K562 (cell line): ENCODE measurements around the gene MICU1. TPM values are rescaled to one million over a fixed set of nuclear protein-coding genes. Genes with fewer than 3 reads are reported as not detected.

Source experiments
- ATAC-seq: fragments of 200-7000 bp; cut with Tn5 transposase; 3 replicates; pipeline ENCODE4 v1.9.1; 2020; ENCODE audit warnings: moderate library complexity
- BruUV-seq: library from RNA; stranded (reverse); fragments of 400-500 nt; replicated peaks from 2 replicates; lab custom pipeline; 2021; lab: Mats Ljungman, UMichigan
- CTCF ChIA-PET: fragments of 300-600 bp; formaldehyde crosslinking; extraction: SDS; loops from one replicate; lab custom pipeline; 2021; ENCODE audit warnings: low intra/inter-chr PET ratio; lab: Yijun Ruan, JAX
- POLR2A ChIA-PET: fragments of 300-600, 350-650 bp; sonication (Branson Sonifier 250); formaldehyde crosslinking; extraction: SDS; loops from one replicate; lab custom pipeline; 2021; ENCODE audit warnings: antibody characterized with exemption, inconsistent platforms; lab: Yijun Ruan, JAX
- DNase-seq, 4 experiments: peaks; one replicate each; pipeline versions ENCODE4 v3.0.0 to v3.0.0-alpha.2; 2011 to 2018; ENCODE audit warnings: low spot score in 3 of 4, mixed read lengths in 3 of 4; ENCODE audit errors: extremely low read depth in 1 of 4
- FAIRE-seq: peaks from 2 replicates; lab custom pipeline; 2011; peaks lifted over from hg19 to GRCh38; lab: Jason Lieb, UNC
- H2AFZ ChIP-seq: 2 replicates; pipeline ENCODE4 v1.6.0; 2011; ENCODE audit warnings: low read depth, low read length, control low read depth, inconsistent platforms
- H3K27ac ChIP-seq: fragments of 200-600 bp; 3 replicates; pipeline ENCODE4 v1.8.0; 2011; ENCODE audit warnings: low read depth, mild to moderate bottlenecking, control low read depth, inconsistent platforms, low read length, moderate library complexity, mixed read lengths; ENCODE audit errors: extremely low read depth
- H3K27me3 ChIP-seq, 2 experiments: fragments of 300-600 bp in 1 of 2; 2 replicates in 1 of 2; 3 replicates in 1 of 2; pipeline versions ENCODE4 v1.6.0 to v1.8.0; 2011; ENCODE audit warnings: inconsistent platforms in 2 of 2, low read length in 2 of 2, mild to moderate bottlenecking in 1 of 2, mixed read lengths in 1 of 2, moderate library complexity in 1 of 2; ENCODE audit not compliant: control insufficient read depth in 2 of 2, insufficient read depth in 2 of 2
- H3K36me3 ChIP-seq: fragments of 300-600 bp; 3 replicates; pipeline ENCODE4 v1.8.0; 2011; ENCODE audit warnings: mild to moderate bottlenecking, low read length, inconsistent platforms; ENCODE audit not compliant: control insufficient read depth, insufficient read depth
- H3K4me1 ChIP-seq, 2 experiments: fragments of 200-600 bp in 1 of 2; replicated peaks in 1 of 2; 2 replicates in 1 of 2; 3 replicates in 1 of 2; pipeline versions ENCODE4 v1.5.1 to v1.8.0; 2011; ENCODE audit warnings: inconsistent platforms in 2 of 2, low read length in 2 of 2, mild to moderate bottlenecking in 1 of 2, mixed read lengths in 1 of 2, moderate library complexity in 1 of 2; ENCODE audit not compliant: control insufficient read depth in 2 of 2, insufficient read depth in 2 of 2
- H3K4me2 ChIP-seq: 2 replicates; pipeline ENCODE4 v1.6.1; 2011; ENCODE audit warnings: low read length, control low read depth, inconsistent platforms, mixed read lengths; ENCODE audit not compliant: insufficient read depth
- H3K4me3 ChIP-seq: fragments of 200-600 bp; sonication (generic), shearing (Covaris generic); 2 replicates; pipeline ENCODE4 v1.5.1; 2016; ENCODE audit warnings: control low read depth, inconsistent platforms
- H3K79me2 ChIP-seq: fragments of 200-600 bp; 3 replicates; pipeline ENCODE4 v1.8.0; 2011; ENCODE audit warnings: low read length, inconsistent platforms; ENCODE audit not compliant: control insufficient read depth, insufficient read depth
- H3K9ac ChIP-seq, 2 experiments: 2 replicates each; pipeline versions ENCODE4 v1.6.0 to v1.6.1; 2011; ENCODE audit warnings: low read depth in 2 of 2, low read length in 2 of 2, control low read depth in 1 of 2, inconsistent platforms in 1 of 2, mild to moderate bottlenecking in 1 of 2, mixed read lengths in 1 of 2; ENCODE audit not compliant: insufficient read depth in 1 of 2
- H3K9me1 ChIP-seq: one replicate; pipeline ENCODE4 v1.6.0; 2011; ENCODE audit warnings: inconsistent platforms, mild to moderate bottlenecking, low read length, moderate library complexity; ENCODE audit not compliant: control insufficient read depth, insufficient read depth
- H3K9me3 ChIP-seq: replicated peaks from 2 replicates; pipeline ENCODE4 v1.5.1; 2011; ENCODE audit warnings: low read depth, low read length, inconsistent platforms; ENCODE audit not compliant: control insufficient read depth, insufficient read depth
- H4K20me1 ChIP-seq: replicated peaks from 2 replicates; pipeline ENCODE4 v1.6.1; 2011; ENCODE audit warnings: low read length, inconsistent platforms, mixed read lengths; ENCODE audit not compliant: control insufficient read depth, insufficient read depth
- CHD1 ChIP-seq: fragments of 200-600 bp; sonication (generic); IDR thresholded peaks from one replicate; pipeline ENCODE4 v1.6.1; 2012; ENCODE audit warnings: mild to moderate bottlenecking, moderate library complexity, low read length, inconsistent platforms
- CREB3L1 ChIP-seq: fragments of 450-650 bp; IDR thresholded peaks from 2 replicates; pipeline ENCODE4 v1.6.1; 2014; ENCODE audit warnings: low read depth, mild to moderate bottlenecking, moderate library complexity, borderline replicate concordance
- GMEB1 ChIP-seq: fragments of 250-450 bp; sonication (Bioruptor Pico); IDR thresholded peaks from 2 replicates; pipeline ENCODE4 v1.4.0; 2020; ENCODE audit warnings: mild to moderate bottlenecking
- PPARD ChIP-seq: fragments of 250-450 bp; sonication (Bioruptor Pico); IDR thresholded peaks from 2 replicates; pipeline ENCODE4 v1.8.0; 2022; ENCODE audit warnings: inconsistent platforms, mild to moderate bottlenecking, moderate library complexity
- RBFOX2 ChIP-seq: fragments of 200-400 bp; formaldehyde crosslinking; IDR thresholded peaks from 2 replicates; pipeline ENCODE4 v1.6.1; 2017; ENCODE audit warnings: low read depth, mild to moderate bottlenecking, low read length, moderate library complexity
- TCFL5 ChIP-seq: fragments of 250-450 bp; sonication (Bioruptor Pico); conservative IDR thresholded peaks from 2 replicates; pipeline ENCODE4 v1.6.1; 2021; ENCODE audit warnings: mild to moderate bottlenecking, moderate library complexity, matching md5 sums
- THAP7 ChIP-seq: fragments of 250-450 bp; sonication (Bioruptor Pico); IDR thresholded peaks from 2 replicates; pipeline ENCODE4 v1.5.0; 2021
- TOE1 ChIP-seq, 2 experiments: fragments of 450-650 bp in 1 of 2; sonication (generic) in 1 of 2; formaldehyde crosslinking in 1 of 2; IDR thresholded peaks; 2 replicates each; pipeline versions ENCODE4 v1.7.1 to v1.8.0; 2016 to 2022; ENCODE audit warnings: borderline replicate concordance in 2 of 2, mild to moderate bottlenecking in 2 of 2, antibody characterized with exemption in 1 of 2, inconsistent platforms in 1 of 2, low read depth in 1 of 2, missing genetic modification reagents in 1 of 2, moderate library complexity in 1 of 2
- U2AF1 ChIP-seq: fragments of 200-400 bp; formaldehyde crosslinking; optimal IDR thresholded peaks from 2 replicates; pipeline ENCODE3; 2017; ENCODE audit warnings: mild to moderate bottlenecking, low read depth, low read length, moderate library complexity
- ZFP30 ChIP-seq: fragments of 250-450 bp; sonication (Bioruptor Pico); IDR thresholded peaks from 2 replicates; pipeline ENCODE4 v1.8.0; 2022; ENCODE audit warnings: moderate library complexity, mild to moderate bottlenecking, inconsistent platforms, borderline replicate concordance
- ZNF41 ChIP-seq: fragments of 250-450 bp; sonication (Bioruptor Pico); conservative IDR thresholded peaks from 2 replicates; pipeline ENCODE4 v1.4.0; 2020; ENCODE audit warnings: mild to moderate bottlenecking
- ZNF445 ChIP-seq: fragments of 250-450 bp; sonication (Bioruptor Pico); IDR thresholded peaks from 2 replicates; pipeline ENCODE4 v1.4.0; 2020; ENCODE audit warnings: low read depth, mild to moderate bottlenecking, moderate library complexity
- ZNF589 ChIP-seq: fragments of 200-800 bp; sonication (Bioruptor generic); IDR thresholded peaks from 2 replicates; pipeline ENCODE4 v1.6.1; 2016; ENCODE audit warnings: low read depth, missing genetic modification characterization, missing compliant biosample characterization
- WGBS: fragments of 100-300 bp; shearing (Covaris generic); methylation state at CpG from one replicate; pipeline ENCODE4 v1.1.6; 2016; ENCODE audit warnings: low coverage, mixed read lengths; ENCODE audit not compliant: insufficient coverage; ENCODE audit errors: missing lambda C conversion rate; 5-methylcytosine and 5-hydroxymethylcytosine counted together
- in situ Hi-C: fragments of 300-500 bp; cut with MboI; formaldehyde crosslinking; loops from 4 replicates; pipeline ENCODE4 v1.15.0; 2018; ENCODE audit warnings: inconsistent platforms, mixed read lengths
- intact Hi-C: fragments of 100-400 bp; cut with micrococcal nuclease; formaldehyde crosslinking; loops from 2 replicates; pipeline ENCODE4 v1.14.2; 2022
- polyA plus RNA-seq, 8 experiments: library from polyadenylated mRNA; depleted of rRNA in 4 of 8; stranded (reverse) in 5 of 8; unstranded in 3 of 8; fragments of >200 nt; fragmentation: Nextera tagmentation in 2 of 8; fragmentation: Illumina TruSeq in 1 of 8; extraction: Ambion mirVana in 2 of 8; extraction: Trizol in 1 of 8; gene quantifications; 2 replicates each; pipeline versions ENCODE4 v1.2.1 to v1.2.3, GENCODE V29; 2011 to 2014; ENCODE audit warnings: inconsistent platforms in 1 of 8, missing spikeins in 1 of 8
- total RNA-seq, 7 experiments: library from RNA; depleted of rRNA in 6 of 7; stranded (reverse); fragments of >200 nt in 6 of 7; fragmentation: Illumina TruSeq in 2 of 7; extraction: Trizol in 2 of 7; gene quantifications; 2 replicates each; pipeline versions ENCODE4 v1.2.1 to v1.2.3, GENCODE V29; 2011 to 2021; ENCODE audit warnings: low replicate concordance in 1 of 7

MICU1 gene
- total and polyA plus RNA-seq, 9 of the 15 experiments (the other 6 are each of a cell fraction or from before 2014, with no cell fraction given) = 29.3 to 76.8 (median 48.4) TPM

- TF ChIP-seq ZFP30 (CRISPR knock-in tag) = no peak
- peak; percentile 65; the same call in 1 of the 2 replicates for TF ChIP-seq THAP7
- TF ChIP-seq RBFOX2 = peak; percentile 74
- peak; percentile 56 for TF ChIP-seq CHD1
Measured at GRCh38 chr10:72321248-72322029, 304.4 kb downstream of the MICU1 start (continued).

GRCh38 chr10:72320676-72321247 is 305.1 kb downstream of the MICU1 start:
- BruUV-seq = no TSS peak
- Histone ChIP-seq H3K4me3 (peak overlapping the region; percentile 25), H3K4me2 (peak overlapping the region; percentile 82), H3K9me3 (no peaks in the 10 kb centered on the region), H2AFZ (peak overlapping the region; percentile 61), H3K9ac (peak overlapping the region; percentile 93 to 94), H3K79me2 (no peaks in the 10 kb centered on the region), H3K27me3 (no peaks in the 10 kb centered on the region), H4K20me1 (no peaks in the 10 kb centered on the region), H3K4me1 (peaks cover 59 to 72% of the 10 kb centered on the region in 2 experiments), H3K9me1 (peaks cover 8% of the 10 kb centered on the region), H3K27ac (peak overlapping the region; percentile 97), H3K36me3 (no peaks in the 10 kb centered on the region)
- POLR2A ChIA-PET = interaction anchor here (0.5 to 9.2 kb wide), 42 partner anchors 9 to 1452 kb away, joined by 3 to 267 read pairs (median 5); partner anchors contain the start of genes ANAPC16, ASCC1 and DDIT4
- DNase-seq = peak; percentile 96 to 100 (median 98)
- ATAC-seq = peak; percentile 91
- intact Hi-C loops (loop anchor here (1.0 to 2.0 kb wide), 4 partner anchors 12 to 76 kb away; no protein-coding TSS in a partner anchor), in situ Hi-C loops (loop anchor here (5.0 kb wide), 1 partner anchor 43 kb away; no protein-coding TSS in a partner anchor)
- FAIRE-seq = peak; percentile 100
- under 1% methylated on average over 12 of the region's 12 CpGs for WGBS
- CTCF ChIA-PET = no interaction called here
- no peak; the same call in 1 of the 2 replicates for TF ChIP-seq GMEB1 (CRISPR knock-in tag)
- peak; percentile 98 for TF ChIP-seq ZNF589
- peak; percentile 84 for TF ChIP-seq TOE1 (IDR thresholded peaks at IDR 0.05; ENCODE audit: borderline replicate concordance)
- TF ChIP-seq TOE1 (CRISPR knock-in tag; IDR thresholded peaks at IDR 0.05; ENCODE audit: borderline replicate concordance, low read depth) = no peak; the same call in 1 of the 2 replicates
- TF ChIP-seq TCFL5 (CRISPR knock-in tag) = no peak
- TF ChIP-seq PPARD (CRISPR knock-in tag) = no peak
- TF ChIP-seq CREB3L1 = peak; percentile 86; the same call in 1 of the 2 replicates
- no peak for TF ChIP-seq ZNF445
- 0 out of 2 replicates have a peak, but pooled peaks have one; percentile 11 for TF ChIP-seq ZNF41 (CRISPR knock-in tag)
- no peak for TF ChIP-seq U2AF1
